Activated CD8-positive, alpha-beta memory T cell treated with anti-CD3 and anti-CD28 coated beads, Interleukin-2, amount 50 U/mL, for 48 hours (primary cell): ENCODE data around the gene PPP6C.
"Not testable (repeated sequence)": the region's sequence is repeated elsewhere in the genome, so short reads cannot be mapped to it uniquely, and the experiment has no call there.

Experiments used
- DNase-seq: peaks from one replicate; pipeline ENCODE4 v3.0.0-alpha.2; 2020

Gene PPP6C

DNA sequence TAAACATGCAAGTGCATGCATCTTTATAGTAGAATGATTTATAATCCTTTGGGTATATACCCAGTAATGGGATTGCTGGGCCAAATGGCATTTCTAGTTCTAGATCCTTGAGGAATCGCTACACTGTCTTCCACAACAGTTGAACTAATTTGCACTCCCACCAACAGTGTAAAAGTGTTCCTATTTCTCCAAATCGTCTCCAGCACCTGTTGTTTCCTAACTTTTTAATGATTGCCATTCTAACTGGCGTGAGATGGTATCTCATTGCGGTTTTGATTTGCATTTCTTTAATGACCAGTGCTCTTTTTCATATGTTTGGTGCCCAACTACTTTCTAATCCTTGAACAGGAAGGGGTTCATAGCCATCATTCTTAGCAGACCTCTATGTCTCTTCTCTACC, 7.8 kb downstream of the PPP6C start:
- DNase-seq = not testable (repeated sequence)

DNA sequence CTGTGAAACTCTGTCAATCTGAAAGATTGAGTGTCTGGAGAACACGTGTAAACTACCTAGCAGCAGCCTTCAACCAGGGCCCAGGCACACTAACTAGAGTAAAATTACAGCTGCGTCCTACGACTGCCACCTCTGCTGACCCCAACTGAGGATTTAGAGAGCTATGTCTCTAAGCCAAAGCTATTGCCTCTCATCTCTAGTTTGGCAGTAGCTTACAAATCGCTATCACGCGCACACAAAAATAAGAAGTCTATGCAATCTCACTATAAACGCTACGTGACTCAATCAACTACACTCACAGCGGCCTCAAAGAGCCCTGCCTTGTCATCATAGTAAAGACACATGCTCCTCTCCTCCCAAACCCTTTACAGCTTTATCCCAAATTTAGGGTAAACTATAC, 8.7 kb downstream of the PPP6C start:
- peak; percentile 30 for DNase-seq

DNA sequence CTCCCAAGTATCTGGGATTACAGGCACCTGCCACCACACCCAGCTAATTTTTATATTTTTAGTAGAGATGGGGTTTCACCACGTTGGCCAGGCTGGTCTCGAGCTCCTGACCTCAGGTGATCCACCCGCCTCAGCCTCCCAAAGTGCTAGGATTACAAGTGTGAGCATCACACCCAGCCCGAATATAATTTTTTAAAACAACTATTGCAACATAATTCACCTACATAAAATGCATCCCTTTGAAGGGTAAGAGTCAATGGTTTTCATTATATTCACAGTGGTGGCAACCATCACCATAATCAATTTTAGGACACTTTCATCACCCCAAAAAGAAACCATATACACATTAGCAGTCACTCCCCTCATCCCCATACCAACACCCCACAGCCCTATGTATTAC, 9.8 kb downstream of the PPP6C start:
- not testable (repeated sequence) for DNase-seq

DNA sequence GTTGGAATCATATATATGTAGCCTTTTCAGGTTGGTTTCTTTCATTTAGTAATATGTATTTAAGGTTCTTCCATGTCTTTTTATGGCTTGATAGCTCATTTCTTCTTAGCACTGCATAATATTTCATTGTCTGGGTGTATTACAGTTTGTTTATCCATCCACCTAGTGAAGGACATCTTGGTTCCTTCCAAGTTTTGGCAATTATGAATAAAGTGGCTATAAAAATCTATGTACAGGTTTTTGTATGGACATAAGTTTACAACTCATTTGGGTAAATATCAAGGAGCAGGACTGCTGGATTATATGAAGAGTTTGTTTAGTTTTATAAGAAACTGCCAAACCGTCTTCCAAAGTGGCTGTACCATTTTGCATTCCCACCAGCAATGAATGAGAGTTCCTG, 11.7 kb downstream of the PPP6C start:
- no peak for DNase-seq

DNA sequence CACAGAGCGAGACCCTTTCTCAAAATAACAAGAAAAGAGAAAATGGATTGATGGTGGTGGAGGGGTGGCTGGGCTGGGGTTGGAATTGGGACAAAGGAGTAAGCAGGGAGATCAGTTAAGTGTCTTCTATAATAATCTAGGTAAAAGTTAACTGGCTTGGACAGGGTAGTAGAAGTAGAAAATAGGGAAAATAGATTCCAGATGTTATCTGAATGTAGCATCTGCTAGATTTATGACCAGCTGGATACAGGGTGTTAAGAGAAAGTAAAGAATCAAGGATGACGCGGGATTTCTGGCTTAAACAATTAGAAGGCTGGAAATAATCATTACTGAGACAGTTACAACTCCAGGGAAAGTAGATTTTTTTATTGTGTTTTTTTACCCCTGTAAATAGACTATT, 13.0 kb downstream of the PPP6C start:
- DNase-seq = no peak

DNA sequence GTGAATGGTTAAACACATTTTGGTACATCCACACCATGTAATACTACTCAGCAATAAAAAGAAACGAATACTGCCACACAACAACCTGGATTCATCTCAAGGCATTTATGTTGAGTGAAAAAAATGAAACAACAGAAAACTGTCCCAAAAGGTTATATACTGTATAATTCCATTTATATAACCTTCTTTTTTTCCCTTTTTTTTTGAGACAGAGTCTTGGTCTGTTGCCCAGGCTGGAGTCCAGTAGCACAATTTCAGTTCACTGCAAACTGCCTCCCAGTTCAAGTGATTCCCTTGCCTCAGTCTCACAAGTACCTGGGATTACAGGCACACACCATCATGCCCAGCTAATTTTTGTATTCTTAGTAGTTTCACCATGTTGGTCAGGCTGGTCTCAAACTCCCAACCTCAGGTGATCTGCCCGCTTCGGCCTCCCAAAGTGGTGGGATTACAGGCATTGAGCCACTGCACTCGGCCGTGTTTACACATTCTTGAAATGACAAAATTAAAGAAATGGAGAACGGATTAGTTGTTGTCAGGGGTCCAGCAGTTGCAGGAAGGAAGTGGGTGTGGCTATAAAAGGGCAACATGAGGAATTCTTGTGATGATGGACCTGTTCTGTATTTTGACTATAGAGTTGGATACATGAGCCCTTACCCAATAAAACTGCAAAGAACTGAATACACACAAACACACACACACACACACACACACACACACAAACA, 17.4 kb downstream of the PPP6C start:
- no peak for DNase-seq

DNA sequence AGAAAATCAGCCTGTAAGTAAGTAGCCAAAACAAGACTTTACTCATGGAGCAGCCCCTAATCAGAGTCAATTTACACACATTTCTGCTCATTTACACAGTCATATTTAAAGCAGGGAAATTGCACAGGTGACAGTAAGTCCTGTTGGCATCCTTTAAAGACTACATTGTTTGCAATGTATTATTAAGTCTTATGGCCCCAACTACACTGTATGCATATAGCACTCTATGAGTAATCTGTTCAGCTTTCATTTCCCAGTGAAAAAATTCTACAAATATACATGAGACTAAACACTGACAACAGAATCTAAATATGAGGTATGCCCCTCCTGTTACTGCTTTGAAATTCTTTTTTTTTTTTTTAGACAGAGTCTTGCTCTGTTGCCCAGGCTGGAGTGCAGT, 19.7 kb downstream of the PPP6C start:
- no peak for DNase-seq

DNA sequence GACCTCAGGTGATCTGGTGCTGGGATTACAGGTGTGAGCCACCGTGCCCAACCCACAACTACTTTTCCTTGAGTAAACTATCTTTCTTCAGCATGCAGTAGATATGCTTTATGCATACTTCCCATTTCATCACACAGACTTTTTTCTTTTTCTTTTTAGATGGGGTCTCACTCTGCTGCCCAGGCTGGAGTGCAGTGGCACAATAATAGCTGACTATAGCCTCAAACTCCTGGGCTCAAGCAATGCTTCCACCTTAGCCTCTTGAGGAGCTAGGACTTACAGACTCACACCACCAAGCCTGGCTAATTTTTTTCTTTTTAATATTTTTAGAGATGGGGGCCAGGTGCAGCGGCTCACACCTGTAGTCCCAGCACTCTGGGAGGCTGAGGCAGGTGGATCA, 22.8 kb downstream of the PPP6C start:
- no peak for DNase-seq

DNA sequence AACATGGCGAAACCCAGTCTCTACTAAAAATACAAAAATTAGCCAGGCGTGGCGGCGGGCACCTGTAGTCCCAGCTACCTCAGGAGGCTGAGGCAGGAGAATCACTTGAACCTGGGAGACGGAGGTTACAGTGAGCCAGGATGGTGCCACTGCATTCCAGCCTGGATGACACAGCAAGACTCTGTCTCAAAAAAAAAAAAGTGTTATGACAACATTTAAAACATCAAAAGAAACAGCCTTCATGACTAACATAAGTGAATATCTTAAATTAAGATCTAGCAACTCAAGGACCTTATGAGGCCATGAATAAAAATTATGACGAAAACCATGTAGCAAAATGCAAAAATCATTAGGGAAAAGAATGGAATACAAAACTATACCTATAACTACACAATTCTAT, 26.7 kb downstream of the PPP6C start:
- DNase-seq = not testable (repeated sequence)

DNA sequence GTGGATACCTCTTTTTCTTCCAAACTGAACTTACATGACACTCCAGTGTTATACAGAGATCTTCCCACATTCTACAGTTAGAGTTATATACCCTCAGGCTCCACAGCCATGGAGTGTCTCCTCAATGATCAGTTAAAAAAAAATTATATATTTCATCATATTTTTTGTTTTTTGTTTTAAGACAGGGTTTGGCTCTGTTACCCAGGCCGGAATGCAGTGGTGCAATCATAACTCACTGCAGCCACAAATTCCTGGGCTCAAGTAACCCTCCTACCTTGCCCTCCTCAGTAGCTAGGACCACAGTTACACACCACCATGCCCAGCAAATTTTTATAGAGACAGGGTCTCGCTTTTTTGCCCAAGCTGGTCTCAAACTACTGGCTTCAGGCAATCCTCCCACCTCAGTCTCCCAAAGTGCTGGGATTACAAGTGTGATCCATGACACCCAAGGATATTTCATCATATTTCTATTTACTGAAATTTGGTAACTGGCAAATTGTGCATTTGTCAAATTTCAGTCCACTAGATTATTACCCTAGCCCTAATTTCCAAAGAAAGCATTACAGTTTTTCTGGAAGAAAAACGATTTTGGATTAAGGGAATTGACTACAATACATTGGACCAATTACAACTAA, 28.2 kb downstream of the PPP6C start:
- DNase-seq = no peak

DNA sequence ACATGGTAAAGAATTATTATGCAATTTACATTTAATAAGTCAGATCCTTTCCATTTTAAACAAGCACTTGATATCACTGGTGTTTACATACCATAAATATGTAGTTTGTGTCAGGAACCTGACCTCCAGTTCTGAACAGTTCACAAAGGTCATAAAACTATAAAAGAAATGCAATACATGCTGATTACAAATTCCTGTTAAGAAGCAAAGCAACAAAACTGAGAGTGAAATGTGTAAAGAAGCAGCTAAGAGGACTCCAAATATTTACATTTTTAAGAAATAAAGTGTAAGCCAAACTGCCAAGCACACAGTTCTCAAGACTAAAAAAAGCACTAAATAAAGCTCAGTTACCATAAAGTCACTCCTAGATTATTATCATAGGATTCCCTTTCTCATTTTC, 28.9 kb downstream of the PPP6C start:
- DNase-seq = no peak

DNA sequence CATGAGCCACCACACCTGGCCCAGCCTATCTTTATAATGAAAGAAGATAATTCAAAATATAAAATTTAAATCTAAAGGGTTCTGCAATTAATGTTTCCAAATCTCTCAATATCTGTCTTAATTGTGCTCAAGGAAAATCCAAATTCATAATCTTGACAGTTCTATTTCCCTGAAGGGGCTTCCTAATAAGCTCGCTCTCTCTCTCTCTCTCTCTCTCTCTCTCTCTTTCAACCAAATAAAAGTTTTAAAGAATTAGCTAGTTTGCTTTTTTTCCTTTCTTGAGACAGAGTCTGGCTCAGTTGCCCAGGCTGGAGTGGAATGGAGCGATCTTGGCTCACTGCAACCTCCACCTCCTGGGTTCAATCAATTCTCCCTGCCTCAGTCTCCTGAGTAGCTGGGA, 33.1 kb downstream of the PPP6C start:
- no peak for DNase-seq

DNA sequence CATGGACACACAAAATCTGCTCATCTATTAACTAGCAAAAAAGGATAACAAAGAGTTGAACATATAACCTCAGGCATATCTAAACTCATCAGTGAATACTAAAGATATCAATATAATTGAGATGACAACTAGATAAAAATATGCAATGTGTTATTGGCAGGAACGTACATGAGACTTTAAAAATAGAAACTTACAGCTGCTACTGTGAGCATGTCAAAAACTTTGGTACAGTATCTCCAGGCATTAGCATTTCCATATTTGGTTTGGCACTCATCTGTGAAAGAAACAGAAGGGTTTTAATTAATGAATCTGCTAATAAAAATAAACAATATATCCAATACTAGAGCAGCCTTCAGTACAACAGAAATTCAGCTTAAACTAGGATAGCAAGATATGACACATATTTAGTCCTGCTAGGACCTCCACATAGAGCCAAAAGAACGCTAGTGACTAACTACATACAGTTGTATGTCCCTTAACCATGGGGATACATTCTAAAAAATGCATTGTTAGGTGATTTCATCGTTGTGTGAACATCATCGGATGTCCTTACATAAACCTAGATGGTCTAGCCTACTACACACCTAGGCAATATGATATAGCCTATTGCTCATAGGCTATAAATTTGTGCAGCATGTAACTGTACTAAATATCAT, 35.8 kb downstream of the PPP6C start:
- DNase-seq = no peak

DNA sequence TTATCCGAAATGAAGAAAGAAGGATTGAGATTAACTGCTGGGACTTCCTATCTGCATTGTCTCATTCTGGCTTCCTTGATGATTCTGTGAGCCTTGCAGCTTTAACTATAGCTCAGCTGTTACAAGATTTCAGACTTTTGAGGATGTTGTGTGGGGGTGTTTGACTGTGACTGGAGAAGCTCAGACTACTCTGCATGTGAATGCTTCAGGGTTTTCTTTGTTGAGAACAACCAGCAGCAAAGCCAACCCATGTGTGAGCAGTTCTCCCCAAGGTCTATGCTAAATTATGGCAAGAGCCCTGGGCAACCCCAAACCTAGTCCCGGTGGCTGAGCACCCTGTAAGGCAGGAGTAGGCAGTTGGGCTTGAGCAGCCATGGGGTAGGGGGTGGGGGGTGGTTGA, 37.9 kb downstream of the PPP6C start:
- DNase-seq = no peak

DNA sequence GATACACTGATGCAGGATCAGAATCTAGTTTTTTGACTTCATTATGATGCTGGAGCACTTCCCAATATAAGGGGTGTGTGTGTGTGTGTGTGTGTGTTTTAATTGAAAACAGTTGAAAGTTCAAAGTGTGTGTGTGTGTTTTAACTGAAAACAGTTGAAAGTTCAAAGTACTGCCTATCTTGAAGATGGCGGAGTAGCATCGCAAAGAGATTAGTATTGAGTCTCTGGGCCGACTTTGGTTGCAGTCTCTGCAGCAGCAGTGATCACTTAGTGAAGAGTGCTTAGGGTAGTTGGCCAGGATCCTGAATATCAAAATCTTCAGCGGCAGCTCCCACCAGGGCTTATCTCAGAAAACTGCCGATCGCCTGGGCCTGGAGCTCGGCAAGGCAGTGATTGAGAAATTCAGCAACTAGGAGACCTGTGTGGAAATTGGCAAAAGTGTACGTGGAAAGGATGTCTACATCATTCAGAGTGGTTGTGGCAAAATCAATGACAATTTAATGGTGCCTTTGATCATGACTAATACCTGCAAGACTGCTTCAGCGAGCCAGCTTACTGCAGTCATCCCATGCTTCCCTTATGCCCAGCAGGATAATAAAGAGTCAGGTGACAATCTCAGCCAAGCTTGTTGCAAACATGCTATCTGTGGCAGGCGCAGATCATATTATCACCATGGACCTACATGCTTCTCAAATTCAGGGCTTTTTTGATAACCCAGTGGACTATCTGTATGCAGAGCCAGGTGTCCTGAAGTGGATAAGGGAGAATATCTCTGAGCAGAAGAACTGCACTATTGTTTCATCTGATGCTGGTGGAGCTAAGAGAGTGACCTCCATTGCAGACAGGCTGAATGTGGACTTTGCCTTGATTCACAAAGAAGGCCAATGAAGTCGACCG, 39.0 kb downstream of the PPP6C start:
- peak; percentile 6 for DNase-seq

DNA sequence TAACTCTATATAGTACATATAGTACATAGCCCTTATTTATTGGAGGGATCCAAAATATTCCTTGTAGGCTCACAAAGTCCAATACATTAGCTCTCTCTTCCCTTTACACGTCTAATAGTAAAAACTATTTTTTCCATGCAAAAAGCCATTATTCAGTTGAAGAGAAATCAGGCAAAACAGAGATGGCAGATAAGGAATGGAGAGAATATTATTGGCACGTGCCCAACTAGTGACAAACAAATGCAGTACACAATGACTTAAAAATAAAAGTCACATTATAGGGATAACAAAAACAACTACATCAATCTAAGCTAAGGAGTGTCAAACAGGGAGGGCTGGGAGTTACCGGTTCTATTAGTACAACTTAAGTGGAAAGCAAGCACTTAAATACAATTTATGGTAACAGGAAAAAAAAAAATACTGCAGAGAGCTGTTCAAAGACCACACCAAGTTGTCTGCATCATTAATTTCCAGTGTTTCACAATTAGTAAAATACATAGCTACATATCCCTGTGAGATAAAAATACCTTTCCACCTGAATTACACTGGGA, 42.1 kb downstream of the PPP6C start:
- no peak for DNase-seq

DNA sequence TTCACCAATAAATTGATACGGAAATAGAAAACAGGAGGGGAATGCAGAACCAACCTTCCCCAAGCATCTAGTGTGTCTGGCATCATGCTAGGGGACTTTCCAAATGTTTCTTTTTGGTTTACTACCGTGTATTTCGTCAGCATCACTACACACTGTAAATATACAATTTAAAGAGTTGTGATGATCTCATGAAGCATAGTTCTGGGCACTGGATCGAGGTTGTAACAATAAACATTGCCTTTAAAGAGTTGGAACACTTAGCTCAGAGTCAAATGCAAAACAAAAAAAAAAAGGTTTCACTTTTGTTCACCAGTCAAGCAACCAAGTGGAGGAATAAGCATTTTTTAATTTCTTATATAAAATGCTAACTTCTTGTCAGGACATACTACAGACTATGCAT, 43.4 kb downstream of the PPP6C start:
- DNase-seq = no peak

DNA sequence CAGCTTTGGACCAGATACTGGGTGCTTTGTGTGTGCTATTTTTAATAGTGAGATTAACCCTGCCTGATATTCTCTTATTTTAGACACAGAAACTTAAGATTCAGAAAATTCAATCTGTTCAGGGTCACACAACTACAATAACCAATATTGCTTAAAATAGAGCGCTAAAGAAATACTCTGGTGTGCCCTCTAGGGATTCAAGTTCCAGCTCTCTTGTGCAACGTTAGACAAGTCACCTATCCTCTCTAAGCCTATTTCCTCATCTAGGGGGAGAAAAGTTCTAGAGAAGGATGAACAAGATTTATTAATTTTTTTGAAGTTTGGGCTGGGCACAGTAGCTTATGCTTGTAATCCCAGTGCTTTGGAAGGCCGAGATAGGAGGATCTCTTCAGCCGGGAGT, 44.2 kb downstream of the PPP6C start:
- no peak for DNase-seq

DNA sequence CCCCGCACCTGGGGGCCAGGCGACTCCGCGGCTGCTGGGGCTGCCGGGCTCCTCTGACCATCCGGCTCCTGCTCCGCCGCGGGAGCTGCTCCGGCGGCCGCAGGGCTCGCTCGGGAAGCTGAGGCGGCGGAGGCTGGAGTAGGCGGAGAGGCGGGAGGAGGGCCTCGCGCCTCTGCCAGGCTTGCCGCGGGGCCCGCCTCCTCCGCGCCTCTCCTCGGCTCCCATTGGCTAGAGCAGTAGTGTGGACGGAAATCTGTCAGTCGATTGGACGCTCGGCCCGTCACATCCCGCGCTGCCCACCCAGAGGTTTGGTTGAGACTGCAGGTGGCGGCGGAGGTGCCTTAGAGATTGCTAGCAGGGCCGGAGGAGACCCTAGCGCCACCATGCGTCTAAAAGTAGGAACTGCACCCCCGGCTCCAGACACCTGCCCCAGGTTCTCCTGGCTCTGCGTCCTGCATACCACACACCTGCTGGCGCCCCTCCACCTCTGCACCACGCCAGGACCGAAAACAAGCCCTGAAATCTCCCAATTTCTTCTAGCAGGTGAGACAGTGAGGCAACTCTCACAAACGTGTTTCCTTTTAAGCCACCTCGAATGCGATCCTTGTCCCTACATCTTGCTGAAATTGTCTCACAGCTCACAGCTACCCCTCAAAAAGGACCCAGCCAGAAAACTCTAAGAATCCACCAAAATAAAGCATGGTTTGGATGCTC, 46.1 kb downstream of the PPP6C start, which contains the start of gene SCAI:
SCAI (minus strand) TSS at position 152 of the 714 bp plus-strand sequence; CDS start at position 61, 91 bp downstream.
- DNase-seq = peak; percentile 97

DNA sequence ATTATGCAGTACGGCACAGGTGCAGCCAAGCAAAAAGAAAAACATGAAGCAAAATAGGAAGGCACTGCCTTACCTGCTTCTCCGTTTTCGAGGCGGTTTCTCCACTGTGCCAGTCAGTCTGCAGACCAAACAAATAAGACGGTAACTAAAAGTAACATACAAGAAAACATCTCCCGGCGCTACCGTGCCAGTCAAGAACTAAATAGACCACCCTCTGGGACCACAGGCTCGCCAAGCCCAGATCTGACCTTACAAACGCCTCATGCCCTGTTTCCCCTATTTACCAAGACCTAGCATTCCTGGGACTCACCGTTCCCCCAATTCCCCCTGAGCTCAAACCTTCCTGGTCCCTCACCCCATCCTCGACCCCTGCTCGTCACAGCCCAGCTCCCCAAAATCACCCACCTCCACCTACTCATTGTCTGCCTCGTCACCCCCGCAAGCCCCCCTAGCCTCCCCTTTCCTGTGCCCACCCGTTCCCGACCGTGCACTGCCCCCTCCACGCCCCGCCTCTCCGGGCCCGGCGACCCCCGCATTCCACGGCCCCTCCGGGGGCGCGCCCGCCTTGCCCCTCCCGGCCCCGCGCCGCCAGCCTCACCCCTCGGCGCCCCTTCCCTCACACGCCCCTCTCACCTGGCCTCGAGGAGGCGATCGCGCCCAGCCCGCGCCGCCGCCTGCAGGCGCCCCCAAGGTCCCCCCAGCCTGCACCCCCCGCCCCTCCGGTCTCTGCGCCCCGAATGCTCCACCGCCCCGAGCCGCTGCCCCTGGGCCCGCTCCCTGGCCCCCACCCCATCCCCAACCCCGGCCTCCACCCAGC, 46.8 kb downstream of the PPP6C start:
- DNase-seq = peak; percentile 61

DNA sequence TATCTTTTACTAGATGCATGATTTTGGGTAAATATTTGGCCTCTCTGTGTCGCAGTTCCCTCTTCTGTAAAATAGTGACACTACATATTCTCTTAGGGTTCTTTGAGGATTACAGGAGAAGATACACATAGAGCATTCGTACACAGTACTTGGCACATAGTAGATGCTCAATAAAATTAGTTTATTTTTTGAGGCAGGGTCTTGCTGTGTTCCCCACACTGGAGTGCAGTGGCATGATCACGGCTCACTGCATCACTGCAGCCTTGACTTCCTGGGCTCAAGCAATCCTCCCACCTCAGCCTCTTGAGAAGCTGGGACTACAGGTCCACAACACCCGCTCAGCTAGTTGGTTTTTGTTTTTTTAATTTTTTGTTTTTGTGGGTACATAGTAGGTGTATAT, 47.9 kb downstream of the PPP6C start:
- DNase-seq = peak; percentile 7
